GM21367 (cell line): ENCODE data around the gene FNDC3B.

Experiments used
- ATAC-seq: cut with Tn5 transposase; IDR thresholded peaks from one replicate; pipeline ENCODE4 v1.9.1; 2021; ENCODE audit not compliant: unreplicated experiment

Gene FNDC3B

DNA sequence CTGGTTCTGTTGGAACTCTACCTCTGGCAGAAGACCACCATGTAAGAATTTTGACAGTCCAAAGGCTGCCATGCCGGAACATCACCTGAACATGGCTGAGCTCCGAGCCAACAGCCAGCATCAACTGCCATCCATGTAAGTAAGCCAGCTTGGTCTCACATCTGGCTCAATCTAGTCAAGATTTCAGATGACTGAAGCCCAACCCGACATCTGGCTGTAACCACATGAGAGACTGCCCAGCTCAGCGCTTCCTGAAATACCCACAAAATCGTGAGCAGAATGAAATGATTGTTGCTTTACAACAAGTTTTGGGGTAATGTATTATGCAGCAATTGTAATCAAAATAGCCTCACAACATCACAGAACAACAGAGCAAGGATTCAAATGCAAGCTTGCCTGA lies 375.9 kb downstream of the FNDC3B start:
- ATAC-seq: no peak

DNA sequence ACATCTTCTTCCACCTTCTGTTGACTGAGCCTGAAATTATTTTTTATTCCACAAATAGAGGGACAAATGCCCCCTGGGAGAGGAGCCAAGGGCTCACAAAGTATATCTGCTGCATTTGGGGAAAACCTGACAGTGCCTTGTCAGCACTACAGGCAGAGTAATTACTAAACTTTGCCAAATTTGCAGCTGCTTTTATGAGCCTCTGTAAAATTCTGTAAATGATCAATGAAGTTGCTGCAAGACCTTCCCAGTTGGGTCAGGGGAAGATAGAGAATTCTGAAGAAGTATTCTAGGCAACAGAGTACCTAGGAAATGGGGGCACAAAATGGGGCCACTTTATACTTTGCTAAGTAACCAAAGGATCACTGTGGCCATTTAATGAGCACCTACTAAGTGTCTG lies 398.3 kb downstream of the FNDC3B start:
- no peak for ATAC-seq

DNA sequence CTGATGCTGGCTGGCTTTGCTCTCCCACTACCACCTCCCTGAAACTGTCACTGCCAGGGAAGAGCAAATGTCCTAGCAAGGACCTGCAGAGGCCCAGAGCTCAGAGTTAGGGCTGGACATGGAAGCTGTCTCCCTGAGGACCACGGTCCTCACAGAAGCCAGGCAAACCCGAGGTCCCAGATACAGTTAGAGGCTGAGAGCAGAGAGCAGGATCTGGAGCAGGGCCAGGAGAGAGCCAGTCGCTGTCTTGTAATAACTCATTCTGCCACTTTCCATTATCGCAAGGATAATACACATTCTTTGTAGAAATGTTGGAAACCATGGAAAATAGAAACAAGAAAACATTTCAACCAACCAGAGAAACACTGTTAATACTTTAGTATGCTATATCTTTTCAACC lies 398.8 kb downstream of the FNDC3B start:
- no peak for ATAC-seq

DNA sequence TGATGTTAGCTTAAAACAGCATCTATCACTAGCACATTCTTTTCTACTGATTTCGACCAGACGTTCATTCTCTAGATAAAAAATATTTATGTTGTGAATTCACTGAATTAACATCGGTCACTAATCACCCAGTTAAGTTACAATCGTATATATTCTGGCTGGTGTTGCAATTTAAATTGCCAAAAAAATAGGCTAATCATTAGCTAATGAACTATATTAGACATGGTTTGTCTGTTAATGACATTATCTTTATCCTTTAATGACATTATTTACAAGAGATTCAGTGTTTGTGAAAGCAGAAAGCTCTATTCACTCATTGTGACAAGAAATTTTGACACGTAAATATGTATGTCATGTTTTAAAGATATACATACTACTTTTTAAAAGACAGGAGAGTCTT lies 402.2 kb downstream of the FNDC3B start:
- no peak for ATAC-seq

DNA sequence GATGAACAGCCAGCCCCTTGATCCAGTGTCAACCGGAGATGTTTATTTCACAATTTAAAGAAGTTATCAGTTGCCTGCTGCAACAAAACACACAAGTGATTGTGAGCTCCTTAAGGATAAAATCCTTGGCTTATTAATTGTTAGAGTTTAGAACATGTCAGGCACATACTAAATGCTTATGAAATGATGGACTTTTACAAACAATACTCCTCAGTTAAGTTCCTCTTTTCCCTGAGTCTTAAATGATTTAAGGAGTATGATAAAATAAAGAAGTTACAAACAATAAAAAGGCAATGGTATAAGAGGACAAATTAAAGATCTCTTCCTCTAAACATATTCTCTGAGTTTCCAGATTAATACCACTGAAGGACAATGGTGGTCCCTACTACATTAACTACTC lies 403.2 kb downstream of the FNDC3B start:
- ATAC-seq: no peak

GRCh38 chr3:172444821-172445220 lies 405.4 kb downstream of the FNDC3B start:
- no peak for ATAC-seq

DNA sequence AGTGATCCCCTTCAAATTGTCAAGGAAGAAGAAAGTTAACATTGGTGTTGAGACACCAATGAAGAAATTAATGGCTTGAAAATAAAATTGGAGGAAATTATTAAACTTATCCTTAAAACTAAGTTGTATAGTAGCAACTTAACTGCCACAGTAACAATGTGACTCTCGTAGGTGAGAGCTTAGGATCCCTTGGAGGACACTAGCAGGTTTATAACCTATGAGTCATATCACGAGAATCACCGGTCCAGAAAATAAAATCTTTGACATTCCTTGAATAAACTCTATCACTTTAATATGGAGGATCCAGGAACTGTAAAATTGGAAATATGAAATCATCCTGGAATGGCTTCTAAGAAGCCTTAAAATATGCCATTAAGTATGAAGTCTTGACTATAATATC lies 406.8 kb downstream of the FNDC3B start:
- no peak for ATAC-seq

DNA sequence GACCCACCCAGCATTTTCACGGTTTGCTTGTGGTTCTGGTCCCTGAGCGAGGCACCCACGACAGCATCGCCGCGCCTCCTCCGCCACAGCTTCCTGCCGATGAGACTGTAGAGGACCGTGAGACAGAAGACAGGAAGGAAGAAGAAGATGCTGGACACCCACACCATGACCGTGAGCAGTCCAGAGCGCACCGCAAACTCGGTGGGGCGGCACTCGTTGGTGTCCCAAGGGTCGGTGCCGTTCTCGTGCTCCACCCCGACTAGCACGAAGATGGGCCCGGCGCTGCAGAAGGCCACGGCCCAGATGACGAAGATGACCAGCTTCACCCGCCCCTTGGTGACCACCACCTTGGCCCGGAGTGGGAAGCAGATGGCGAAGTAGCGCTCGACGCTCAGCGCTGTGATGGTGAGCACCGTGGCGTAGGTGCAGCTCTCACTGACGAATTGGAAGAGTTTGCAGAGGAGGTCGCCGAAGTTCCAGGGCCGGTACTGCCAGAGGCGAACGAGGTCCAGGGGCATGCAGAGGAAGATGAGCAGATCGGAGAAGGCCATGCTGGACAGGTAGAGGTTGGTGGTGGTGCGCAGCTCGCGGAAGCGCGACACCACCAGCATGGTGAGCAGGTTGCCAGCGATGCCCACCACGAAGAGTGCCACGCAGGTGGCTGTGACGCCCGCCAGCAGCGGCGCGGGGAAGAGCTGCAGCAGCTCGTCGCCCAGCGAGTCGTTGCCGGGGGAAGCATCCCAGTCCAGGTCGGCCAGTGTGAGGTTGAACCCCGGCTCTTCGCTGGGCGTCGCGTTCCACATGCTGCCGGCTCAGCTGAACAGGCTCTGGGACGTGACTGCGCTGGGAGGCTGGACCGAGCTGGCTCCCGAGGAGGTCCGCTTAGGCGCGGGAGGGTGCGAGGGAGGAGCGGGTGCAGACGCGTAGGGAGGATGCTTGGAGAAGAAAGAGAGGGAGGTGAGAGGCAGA lies 408.5 kb downstream of the FNDC3B start, which contains the start of gene GHSR:
GHSR (minus strand) TSS at position 846 of the 969 bp plus-strand sequence; CDS start at position 803, 43 bp downstream.
- no peak for ATAC-seq

- no peak for ATAC-seq
Measured at GRCh38 chr3:172448661-172449465, 409.5 kb downstream of the FNDC3B start.

GRCh38 chr3:172449466-172450149 lies 410.2 kb downstream of the FNDC3B start:
- ATAC-seq: no peak
